Measurements from ENCODE around the gene GTF2IRD2.
"Not testable (repeated sequence)": the region's sequence is repeated elsewhere in the genome, so short reads cannot be mapped to it uniquely, and the experiment has no call there.

GTF2IRD2 gene

GRCh38 chr7:74773760-74774750 lies 77.3 kb downstream of the GTF2IRD2 start, which contains the start of gene NCF1:
Gene NCF1 (plus strand): TSS chr7:74774011. CDS start chr7:74774032, 21 bp downstream.
- not testable (repeated sequence) for H3K4me3 ChIP-seq (ENCODE audit: low read depth in 1 of 2, low read length in 2 of 2); H3K27me3 ChIP-seq (ENCODE audit: insufficient read depth, low read length, poor library complexity); H2AFZ ChIP-seq (ENCODE audit: low read depth, low read length); H3K4me1 ChIP-seq (ENCODE audit: insufficient read depth, low read length); DNase-seq; H3K79me2 ChIP-seq (ENCODE audit: insufficient read depth, low read length); H3K36me3 ChIP-seq (ENCODE audit: insufficient read depth, low read length); H3K9me3 ChIP-seq (ENCODE audit: insufficient read depth, low read length, severe bottlenecking); H4K20me1 ChIP-seq (ENCODE audit: insufficient read depth, low read length); H3K4me2 ChIP-seq (ENCODE audit: insufficient read depth, low read length); H3K27ac ChIP-seq (ENCODE audit: low read length); H3K9ac ChIP-seq (ENCODE audit: low read depth, low read length)
- 0 out of 3 replicates have a peak, but pooled peaks have one; percentile 29 for ATAC-seq (ENCODE audit: insufficient read depth, low read depth)

- H3K4me1 ChIP-seq (ENCODE audit: insufficient read depth, low read length); H3K27ac ChIP-seq (ENCODE audit: low read length); H2AFZ ChIP-seq (ENCODE audit: low read depth, low read length); H3K4me3 ChIP-seq (ENCODE audit: low read depth in 1 of 2, low read length in 2 of 2); H3K9ac ChIP-seq (ENCODE audit: low read depth, low read length); H3K4me2 ChIP-seq (ENCODE audit: insufficient read depth, low read length); H3K36me3 ChIP-seq (ENCODE audit: insufficient read depth, low read length); H3K79me2 ChIP-seq (ENCODE audit: insufficient read depth, low read length); H3K27me3 ChIP-seq (ENCODE audit: insufficient read depth, low read length, poor library complexity); ATAC-seq (ENCODE audit: insufficient read depth, low read depth); H4K20me1 ChIP-seq (ENCODE audit: insufficient read depth, low read length); DNase-seq; H3K9me3 ChIP-seq (ENCODE audit: insufficient read depth, low read length, severe bottlenecking): not testable (repeated sequence)
Observed at GRCh38 chr7:74772093-74772492, 79.3 kb downstream of the GTF2IRD2 start.

GRCh38 chr7:74770062-74770461 lies 81.3 kb downstream of the GTF2IRD2 start:
- not testable (repeated sequence) for DNase-seq; H3K27me3 ChIP-seq (ENCODE audit: insufficient read depth, low read length, poor library complexity); H3K4me2 ChIP-seq (ENCODE audit: insufficient read depth, low read length); H3K27ac ChIP-seq (ENCODE audit: low read length); H4K20me1 ChIP-seq (ENCODE audit: insufficient read depth, low read length); H3K79me2 ChIP-seq (ENCODE audit: insufficient read depth, low read length); H3K4me1 ChIP-seq (ENCODE audit: insufficient read depth, low read length); H3K9me3 ChIP-seq (ENCODE audit: insufficient read depth, low read length, severe bottlenecking); H3K4me3 ChIP-seq (ENCODE audit: low read depth in 1 of 2, low read length in 2 of 2); H3K36me3 ChIP-seq (ENCODE audit: insufficient read depth, low read length); H2AFZ ChIP-seq (ENCODE audit: low read depth, low read length); ATAC-seq (ENCODE audit: insufficient read depth, low read depth); H3K9ac ChIP-seq (ENCODE audit: low read depth, low read length)

GRCh38 chr7:74766991-74767390 lies 84.4 kb downstream of the GTF2IRD2 start:
- ATAC-seq (ENCODE audit: insufficient read depth, low read depth); H3K27ac ChIP-seq (ENCODE audit: low read length); H3K9me3 ChIP-seq (ENCODE audit: insufficient read depth, low read length, severe bottlenecking); H4K20me1 ChIP-seq (ENCODE audit: insufficient read depth, low read length); H3K4me2 ChIP-seq (ENCODE audit: insufficient read depth, low read length); H3K36me3 ChIP-seq (ENCODE audit: insufficient read depth, low read length); H2AFZ ChIP-seq (ENCODE audit: low read depth, low read length); H3K4me3 ChIP-seq (ENCODE audit: low read depth in 1 of 2, low read length in 2 of 2); H3K4me1 ChIP-seq (ENCODE audit: insufficient read depth, low read length); H3K27me3 ChIP-seq (ENCODE audit: insufficient read depth, low read length, poor library complexity); H3K9ac ChIP-seq (ENCODE audit: low read depth, low read length); DNase-seq; H3K79me2 ChIP-seq (ENCODE audit: insufficient read depth, low read length): not testable (repeated sequence)

GRCh38 chr7:74766509-74766908 lies 84.9 kb downstream of the GTF2IRD2 start:
- not testable (repeated sequence) for H3K9ac ChIP-seq (ENCODE audit: low read depth, low read length); DNase-seq; H3K27me3 ChIP-seq (ENCODE audit: insufficient read depth, low read length, poor library complexity); H4K20me1 ChIP-seq (ENCODE audit: insufficient read depth, low read length); H3K27ac ChIP-seq (ENCODE audit: low read length); H2AFZ ChIP-seq (ENCODE audit: low read depth, low read length); H3K36me3 ChIP-seq (ENCODE audit: insufficient read depth, low read length); ATAC-seq (ENCODE audit: insufficient read depth, low read depth); H3K4me3 ChIP-seq (ENCODE audit: low read depth in 1 of 2, low read length in 2 of 2); H3K4me1 ChIP-seq (ENCODE audit: insufficient read depth, low read length); H3K79me2 ChIP-seq (ENCODE audit: insufficient read depth, low read length); H3K4me2 ChIP-seq (ENCODE audit: insufficient read depth, low read length); H3K9me3 ChIP-seq (ENCODE audit: insufficient read depth, low read length, severe bottlenecking)

GRCh38 chr7:74765205-74765918 lies 86.0 kb downstream of the GTF2IRD2 start:
- not testable (repeated sequence) for H2AFZ ChIP-seq (ENCODE audit: low read depth, low read length); H3K9ac ChIP-seq (ENCODE audit: low read depth, low read length); DNase-seq; H3K4me2 ChIP-seq (ENCODE audit: insufficient read depth, low read length); H3K27ac ChIP-seq (ENCODE audit: low read length); H3K9me3 ChIP-seq (ENCODE audit: insufficient read depth, low read length, severe bottlenecking); H3K79me2 ChIP-seq (ENCODE audit: insufficient read depth, low read length); H3K27me3 ChIP-seq (ENCODE audit: insufficient read depth, low read length, poor library complexity); H3K4me3 ChIP-seq (ENCODE audit: low read depth in 1 of 2, low read length in 2 of 2); H4K20me1 ChIP-seq (ENCODE audit: insufficient read depth, low read length); H3K36me3 ChIP-seq (ENCODE audit: insufficient read depth, low read length); H3K4me1 ChIP-seq (ENCODE audit: insufficient read depth, low read length)
- ATAC-seq (ENCODE audit: insufficient read depth, low read depth) = peak; percentile 73

- not testable (repeated sequence) for DNase-seq; H3K4me3 ChIP-seq (ENCODE audit: low read depth in 1 of 2, low read length in 2 of 2); ATAC-seq (ENCODE audit: insufficient read depth, low read depth); H3K36me3 ChIP-seq (ENCODE audit: insufficient read depth, low read length); H3K4me1 ChIP-seq (ENCODE audit: insufficient read depth, low read length); H4K20me1 ChIP-seq (ENCODE audit: insufficient read depth, low read length); H3K9me3 ChIP-seq (ENCODE audit: insufficient read depth, low read length, severe bottlenecking); H3K27me3 ChIP-seq (ENCODE audit: insufficient read depth, low read length, poor library complexity); H2AFZ ChIP-seq (ENCODE audit: low read depth, low read length); H3K27ac ChIP-seq (ENCODE audit: low read length); H3K4me2 ChIP-seq (ENCODE audit: insufficient read depth, low read length); H3K79me2 ChIP-seq (ENCODE audit: insufficient read depth, low read length); H3K9ac ChIP-seq (ENCODE audit: low read depth, low read length)
Observed at GRCh38 chr7:74758982-74759381, 92.4 kb downstream of the GTF2IRD2 start.

GRCh38 chr7:74758268-74758667 lies 93.1 kb downstream of the GTF2IRD2 start:
- ATAC-seq (ENCODE audit: insufficient read depth, low read depth); H3K4me2 ChIP-seq (ENCODE audit: insufficient read depth, low read length); H3K9me3 ChIP-seq (ENCODE audit: insufficient read depth, low read length, severe bottlenecking): not testable (repeated sequence)

More at GRCh38 chr7:74758268-74758667, 93.1 kb downstream of the GTF2IRD2 start:
- H3K4me3 ChIP-seq (ENCODE audit: low read depth in 1 of 2, low read length in 2 of 2); H3K36me3 ChIP-seq (ENCODE audit: insufficient read depth, low read length); H4K20me1 ChIP-seq (ENCODE audit: insufficient read depth, low read length); H3K79me2 ChIP-seq (ENCODE audit: insufficient read depth, low read length); H3K9ac ChIP-seq (ENCODE audit: low read depth, low read length); H2AFZ ChIP-seq (ENCODE audit: low read depth, low read length); DNase-seq; H3K27ac ChIP-seq (ENCODE audit: low read length); H3K4me1 ChIP-seq (ENCODE audit: insufficient read depth, low read length); H3K27me3 ChIP-seq (ENCODE audit: insufficient read depth, low read length, poor library complexity): not testable (repeated sequence)
